ENCODE data around the gene ZBTB16. TPM values are rescaled to one million over a fixed set of nuclear protein-coding genes. Genes with fewer than 3 reads are reported as not detected.

Gene ZBTB16
- total and polyA plus RNA-seq, 2 experiments from 2014 or later, result 0.29 to 1.4 TPM

- TF ChIP-seq EZH2 (IDR thresholded peaks at IDR 0.05; ENCODE audit: low read depth, unreplicated experiment), result no peak
- no peak for TF ChIP-seq ZNF331 (CRISPR knock-in tag; IDR thresholded peaks at IDR 0.05; ENCODE audit: low read depth)
- no peak for TF ChIP-seq POLR2AphosphoS5 (IDR thresholded peaks at IDR 0.05; ENCODE audit: low read depth)
- TF ChIP-seq CTCF (conservative IDR thresholded peaks at IDR 0.05; ENCODE audit: low read depth in 2 of 2), result no peak
- TF ChIP-seq ZNF114 (CRISPR knock-in tag; IDR thresholded peaks at IDR 0.05), result no peak
- TF ChIP-seq JUNB (IDR thresholded peaks at IDR 0.05; ENCODE audit: unreplicated experiment), result no peak
These were observed 174.2 kb downstream of the ZBTB16 start (continued) for GRCh38 chr11:114233755-114234154.

- no peak for ATAC-seq
- Histone ChIP-seq H4K20me1 (replicated peaks; ENCODE audit: insufficient read depth) (no peaks in the 10 kb centered on the region), H3K27ac (ENCODE audit: low read depth) (no peak overlapping the region), H3K27me3 (ENCODE audit: insufficient read depth) (no peaks in the 10 kb centered on the region), H3F3A (replicated peaks; ENCODE audit: low read depth) (no peaks in the 10 kb centered on the region), H3K9me2 (ENCODE audit: insufficient read depth) (no peaks in the 10 kb centered on the region), H3K4me2 (no peak overlapping the region), H3K4me1 (ENCODE audit: insufficient read depth) (peaks cover 7% of the 10 kb centered on the region; the same call in 1 of the 2 replicates), H3K36me3 (ENCODE audit: insufficient read depth) (no peaks in the 10 kb centered on the region), H3K79me2 (replicated peaks; ENCODE audit: insufficient read depth) (no peaks in the 10 kb centered on the region), H2AFZ (no peak overlapping the region), H3K4me3 (no peak overlapping the region)
- H3K9me3 Mint-ChIP-seq, result no peaks in the 10 kb centered on the region
- H3K36me3 Mint-ChIP-seq (ENCODE audit: low read depth), result no peaks in the 10 kb centered on the region
- peaks cover 14% of the 10 kb centered on the region for H3K27me3 Mint-ChIP-seq (ENCODE audit: insufficient read depth, low read depth, poor library complexity)
- H3K27ac Mint-ChIP-seq, result no peak overlapping the region
- no peak overlapping the region for H3K4me3 Mint-ChIP-seq
- no peak for DNase-seq (ENCODE audit: low spot score)
- H3K4me1 Mint-ChIP-seq, result peaks cover 21% of the 10 kb centered on the region
- TF ChIP-seq NANOG (IDR thresholded peaks at IDR 0.05; ENCODE audit: borderline replicate concordance) (no peak), CREB1 (CRISPR knock-in tag; IDR thresholded peaks at IDR 0.05; ENCODE audit: low read depth) (no peak), REST (IDR thresholded peaks at IDR 0.05; ENCODE audit: unreplicated experiment) (no peak), POLR2AphosphoS5 (IDR thresholded peaks at IDR 0.05; ENCODE audit: low read depth) (no peak), EZH2 (IDR thresholded peaks at IDR 0.05; ENCODE audit: low read depth, unreplicated experiment) (no peak), ZNF462 (CRISPR knock-in tag; IDR thresholded peaks at IDR 0.05) (no peak), CTCF (conservative IDR thresholded peaks at IDR 0.05; ENCODE audit: low read depth in 2 of 2) (no peak), JUNB (IDR thresholded peaks at IDR 0.05; ENCODE audit: unreplicated experiment) (no peak), ZNF114 (CRISPR knock-in tag; IDR thresholded peaks at IDR 0.05) (no peak), STAT1 (IDR thresholded peaks at IDR 0.05; ENCODE audit: unreplicated experiment) (no peak)
These were observed 177.3 kb downstream of the ZBTB16 start for GRCh38 chr11:114236829-114237228.

All from GM23338 (cell line).